Hematopoietic multipotent progenitor cell treated with erythropoietin and hydrocortisone succinate and interleukin-3 and kit ligand, for 6 days (in vitro differentiated cells): ENCODE results near the gene TTYH3.
A peak's percentile ranks its signal among the peaks of the same experiment; 100 is the strongest.
"Not testable (repeated sequence)": the region's sequence is repeated elsewhere in the genome, so short reads cannot be mapped to it uniquely, and the experiment has no call there.

Source experiments
- DNase-seq: peaks from one replicate; pipeline ENCODE4 v3.0.0-alpha.2; 2015

The TTYH3 gene

DNA sequence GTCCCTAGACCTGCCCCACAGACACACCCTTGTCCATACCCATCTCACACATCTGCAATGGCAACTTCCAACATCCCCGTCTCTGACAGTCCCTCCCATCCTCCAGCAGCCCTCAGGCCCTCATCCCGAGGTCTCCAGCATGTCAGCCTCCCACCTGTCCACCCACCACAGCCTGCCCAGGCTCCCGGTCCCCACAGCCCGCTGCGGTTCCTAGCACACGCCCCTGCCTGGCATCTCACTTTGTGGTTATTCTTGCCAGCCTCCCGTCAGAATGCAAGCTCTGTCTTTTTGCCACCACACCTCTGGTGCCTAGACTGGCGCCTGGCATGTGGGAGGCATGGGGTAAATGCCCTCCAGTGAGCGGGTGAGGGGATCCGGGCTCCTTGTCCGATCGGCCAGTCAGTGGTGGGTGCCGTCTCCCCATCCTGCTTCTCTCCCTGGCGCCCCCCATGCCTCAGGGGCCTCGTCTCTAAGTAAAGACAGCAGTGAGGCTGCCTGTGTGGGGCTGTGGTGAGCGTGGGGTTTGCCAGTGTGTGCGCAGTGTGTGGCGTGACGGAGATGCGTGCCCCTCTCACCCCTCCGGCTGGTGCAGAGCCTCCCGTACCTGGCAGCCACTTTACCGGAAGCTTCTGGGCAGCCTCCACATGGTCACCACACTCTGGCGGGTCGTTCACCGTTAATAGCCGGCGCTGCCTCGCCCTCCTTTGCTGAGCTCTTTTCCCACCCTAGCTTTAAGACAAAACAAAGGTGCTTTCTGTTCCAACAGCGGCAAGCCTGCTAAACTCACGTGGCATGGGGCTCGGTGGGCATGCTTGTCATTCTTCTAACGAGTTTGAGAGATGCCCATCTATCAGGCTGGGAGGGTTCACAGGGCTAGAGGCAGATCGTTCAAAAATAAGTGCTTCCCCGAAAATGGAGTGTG lies 28.5 kb upstream of the TTYH3 start:
- DNase-seq = no peak

GRCh38 chr7:2604608-2605174 lies 27.1 kb upstream of the TTYH3 start:
- no peak for DNase-seq

DNA sequence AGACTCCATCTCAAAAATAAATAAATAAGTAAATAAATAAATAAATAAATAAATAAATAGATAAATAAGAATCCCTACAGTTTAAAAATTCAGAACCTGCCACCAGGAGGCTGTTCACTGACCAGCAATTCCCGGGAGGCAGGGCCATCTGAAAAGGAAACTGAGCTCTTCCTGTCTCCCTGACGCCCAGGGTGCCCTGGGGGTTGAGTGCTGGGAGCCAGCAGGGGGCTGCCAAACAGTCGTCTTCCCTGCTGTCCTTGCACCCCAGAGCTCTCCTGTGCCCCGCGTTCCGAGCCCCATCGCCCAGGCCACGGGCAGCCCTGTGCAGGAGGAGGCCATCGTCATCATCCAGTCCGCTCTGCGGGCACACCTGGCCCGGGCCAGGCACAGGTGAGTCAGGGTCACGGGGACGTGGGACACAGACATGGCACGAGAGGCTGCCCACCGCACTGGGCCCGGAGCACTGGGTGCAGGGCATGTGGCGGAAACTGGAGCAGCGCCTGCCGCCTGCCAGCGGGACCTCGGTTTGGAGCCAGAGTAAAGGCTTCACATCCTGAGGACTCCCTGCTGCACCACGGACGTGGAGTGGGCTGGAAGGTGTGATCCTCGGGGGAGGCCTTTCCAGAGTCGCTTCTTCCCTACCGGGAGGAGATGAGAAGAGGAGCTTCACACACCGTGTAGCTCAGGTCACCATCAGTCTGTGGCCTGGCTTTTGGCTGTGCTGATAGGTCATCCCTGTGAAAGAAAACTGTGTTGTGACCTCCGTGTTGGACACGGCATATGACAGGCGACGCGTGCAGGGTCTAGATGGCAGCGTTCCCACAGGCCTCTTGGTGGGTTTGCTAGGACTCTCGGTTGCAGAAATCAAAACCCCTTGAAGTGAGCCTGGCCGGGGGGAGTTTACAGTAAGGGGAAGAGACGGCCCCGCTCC lies 25.9 kb upstream of the TTYH3 start:
- no peak for DNase-seq

DNA sequence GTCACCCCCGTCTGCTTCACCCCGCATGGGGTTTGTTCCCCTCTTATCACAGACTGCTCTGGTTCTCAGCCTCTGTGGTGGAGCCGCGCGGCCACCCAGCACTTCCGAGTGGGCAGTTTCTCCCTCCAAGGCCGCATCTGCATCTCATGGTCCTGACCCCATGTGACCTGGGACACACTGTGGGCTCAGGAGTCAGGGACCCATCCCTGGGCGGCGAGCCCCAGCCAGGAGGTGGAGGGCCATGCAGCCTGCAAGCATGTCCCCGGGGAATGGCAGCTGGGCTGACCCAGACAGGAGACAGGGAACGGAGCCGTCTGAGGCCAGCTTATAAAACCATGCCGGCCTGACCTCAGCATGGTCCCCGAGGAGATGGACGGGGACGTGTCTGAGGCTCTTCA lies 25.2 kb upstream of the TTYH3 start:
- no peak for DNase-seq

GRCh38 chr7:2607122-2607922 lies 24.5 kb upstream of the TTYH3 start:
- no peak for DNase-seq

GRCh38 chr7:2607923-2608904 lies 23.6 kb upstream of the TTYH3 start:
- no peak for DNase-seq

- DNase-seq = peak; percentile 75
These were observed 22.8 kb upstream of the TTYH3 start for GRCh38 chr7:2608921-2609411.

DNA sequence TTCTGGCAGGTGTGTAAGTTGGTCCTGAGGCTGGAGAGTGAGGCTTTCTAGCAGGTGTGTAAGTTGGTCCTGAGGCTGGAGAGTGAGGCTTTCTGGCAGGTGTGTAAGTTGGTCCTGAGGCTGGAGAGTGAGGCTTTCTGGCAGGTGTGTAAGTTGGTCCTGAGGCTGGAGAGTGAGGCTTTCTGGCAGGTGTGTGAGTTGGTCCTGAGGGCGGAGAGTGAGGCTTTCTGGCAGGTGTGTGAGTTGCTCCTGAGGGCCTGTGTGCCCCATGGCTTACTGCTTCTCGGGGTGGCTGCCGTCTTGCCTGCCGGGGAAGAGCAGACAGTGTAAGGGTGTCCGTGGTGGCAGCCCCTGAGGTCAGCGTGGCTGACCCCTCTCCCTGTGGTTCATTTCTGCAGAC lies 22.1 kb upstream of the TTYH3 start:
- not testable (repeated sequence) for DNase-seq

- DNase-seq = no peak
These were observed 21.3 kb upstream of the TTYH3 start for GRCh38 chr7:2610466-2610865.

DNA sequence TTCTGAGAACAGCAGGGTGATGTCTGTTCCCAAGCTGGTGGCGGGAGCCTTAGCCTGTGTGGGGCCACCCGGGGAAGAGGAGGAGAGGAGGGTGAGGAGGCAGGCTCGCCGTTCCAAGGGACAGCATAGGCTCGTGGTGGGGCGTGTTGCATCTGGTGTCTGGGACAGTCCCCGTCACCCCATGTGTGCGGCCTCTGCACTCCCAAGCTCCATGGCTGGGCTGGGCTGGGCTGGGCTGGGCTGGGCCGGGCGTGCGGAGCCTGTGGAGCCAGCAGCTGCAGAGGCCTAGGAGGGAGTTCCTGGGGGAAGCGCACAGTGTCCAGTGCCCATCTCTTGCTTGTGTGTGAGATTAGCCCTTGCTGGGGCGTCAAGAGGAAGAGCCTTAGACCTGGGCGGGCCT lies 20.9 kb upstream of the TTYH3 start:
- DNase-seq = no peak

GRCh38 chr7:2611401-2611800 lies 20.4 kb upstream of the TTYH3 start:
- no peak for DNase-seq

GRCh38 chr7:2611922-2612321 lies 19.9 kb upstream of the TTYH3 start:
- no peak for DNase-seq

DNA sequence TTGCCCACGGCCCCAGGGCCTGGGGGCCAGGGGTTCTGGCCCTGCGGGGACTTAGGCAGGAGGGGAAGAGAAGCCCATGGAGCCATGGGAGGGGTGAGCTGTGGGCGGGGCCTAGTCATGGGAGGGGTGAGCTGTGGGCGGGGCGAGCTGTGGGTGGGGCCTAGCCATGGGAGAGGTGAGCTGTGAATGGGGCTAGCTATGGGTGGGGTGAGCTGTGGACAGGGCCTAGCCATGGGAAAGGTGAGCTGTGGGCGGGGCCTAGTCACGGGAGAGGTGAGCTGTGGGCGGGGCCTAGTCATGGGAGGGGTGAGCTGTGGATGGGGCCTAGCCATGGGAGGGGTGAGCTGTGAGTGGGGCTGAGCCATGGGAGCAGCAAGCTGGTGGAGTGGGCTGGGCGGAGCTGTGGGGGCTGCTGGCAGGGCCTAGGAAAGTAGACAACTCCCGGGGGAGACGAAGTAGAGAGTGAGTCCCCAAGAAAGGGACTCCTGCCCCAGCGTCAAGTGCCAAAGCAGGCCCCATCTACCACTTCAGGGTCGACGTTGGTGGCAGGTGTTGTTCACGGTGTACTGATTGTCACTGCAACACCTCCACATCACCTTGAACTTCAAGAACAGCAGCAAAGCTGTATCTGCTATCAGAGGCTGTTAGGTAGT lies 19.2 kb upstream of the TTYH3 start:
- DNase-seq = peak; percentile 35

- no peak for DNase-seq
These were observed 18.5 kb upstream of the TTYH3 start for GRCh38 chr7:2613098-2613930.

GRCh38 chr7:2613931-2614600 lies 17.7 kb upstream of the TTYH3 start:
- DNase-seq = no peak

- no peak for DNase-seq
These were observed 17.0 kb upstream of the TTYH3 start for GRCh38 chr7:2614631-2615330.

GRCh38 chr7:2616387-2617324 lies 15.1 kb upstream of the TTYH3 start:
- DNase-seq = no peak
